GM21619 (cell line): Measurements from ENCODE around the gene ZFR.
"Not testable (repeated sequence)": the region's sequence is repeated elsewhere in the genome, so short reads cannot be mapped to it uniquely, and the experiment has no call there.

Experiments used
- ATAC-seq: cut with Tn5 transposase; IDR thresholded peaks from one replicate; pipeline ENCODE4 v1.9.1; 2021; ENCODE audit not compliant: unreplicated experiment

Gene ZFR

DNA sequence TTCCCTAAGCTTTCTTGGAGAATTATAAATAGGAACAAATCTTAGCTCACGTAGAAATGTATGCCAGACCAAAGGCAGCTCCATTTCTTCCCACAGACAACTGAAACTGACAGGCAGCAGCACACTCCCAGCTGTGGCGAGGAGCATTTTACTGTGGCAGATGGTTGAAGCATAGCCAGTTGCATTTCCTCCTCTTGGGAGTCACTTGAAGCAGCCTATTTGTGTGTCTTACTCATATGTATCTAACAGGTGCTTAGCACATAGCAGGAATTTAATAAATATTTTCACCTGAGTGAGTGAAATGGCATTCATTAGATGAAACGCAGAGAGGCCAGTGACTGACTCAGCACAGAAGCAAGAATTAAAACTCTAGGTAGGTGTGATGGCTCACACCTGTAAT lies 119.5 kb downstream of the ZFR start:
- ATAC-seq = peak; percentile 70

DNA sequence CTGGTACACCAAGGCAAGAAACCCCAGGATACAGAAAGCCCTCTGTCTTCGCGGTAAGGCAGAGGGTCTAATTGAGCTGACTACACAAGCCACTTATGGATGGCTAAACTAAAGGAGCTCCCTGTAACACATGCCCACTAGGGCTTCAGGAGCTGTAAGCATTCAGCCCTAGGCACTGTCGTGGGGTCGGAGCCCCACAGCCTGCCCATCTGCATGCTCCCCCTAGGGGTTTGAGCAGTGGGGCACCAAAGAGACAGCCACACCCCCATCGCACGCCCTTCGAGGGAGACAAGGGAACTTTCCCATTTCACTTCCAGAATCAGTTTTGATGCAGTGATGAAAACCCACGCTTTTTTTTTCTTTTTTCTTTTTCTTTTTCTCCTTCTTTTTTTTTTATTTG lies 120.8 kb downstream of the ZFR start:
- ATAC-seq = no peak

DNA sequence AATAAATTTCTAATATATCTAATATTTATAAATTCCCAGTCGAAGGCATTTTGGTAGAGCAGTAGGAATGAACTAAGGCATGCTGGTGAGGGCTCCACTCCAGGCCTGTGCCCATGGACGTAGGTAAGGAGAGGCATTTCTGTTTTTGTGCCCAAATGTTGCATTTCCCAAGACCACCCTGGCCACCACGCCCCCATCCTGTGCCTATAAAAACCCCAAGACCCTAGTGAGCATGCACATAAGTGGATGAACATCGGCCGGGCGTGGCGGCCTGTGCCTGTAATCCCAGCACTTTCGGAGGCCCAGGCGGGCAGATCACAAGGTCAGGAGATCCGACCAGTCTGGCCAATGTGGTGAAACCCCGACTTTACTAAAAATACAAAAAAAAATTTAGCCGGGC lies 121.7 kb downstream of the ZFR start:
- ATAC-seq = no peak

DNA sequence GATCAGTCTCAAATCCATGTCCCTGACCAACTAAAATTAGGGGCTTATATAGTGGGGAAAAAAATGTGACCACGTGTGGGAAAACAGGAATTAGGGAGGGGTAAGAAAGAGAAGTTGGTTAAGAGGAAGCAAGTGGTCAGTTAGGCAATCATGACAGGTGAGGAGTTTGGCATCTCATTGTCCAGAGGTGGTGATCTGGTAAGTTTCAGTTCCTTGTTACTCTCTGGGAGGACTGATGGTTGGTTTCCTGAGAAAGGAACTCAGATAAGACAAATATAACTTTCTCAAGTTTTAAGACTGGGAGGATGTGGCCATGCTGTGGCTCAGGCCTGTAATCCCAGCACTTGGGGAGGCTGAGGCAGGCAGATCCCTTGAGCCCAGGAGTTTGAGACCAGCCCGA lies 122.8 kb downstream of the ZFR start:
- not testable (repeated sequence) for ATAC-seq

DNA sequence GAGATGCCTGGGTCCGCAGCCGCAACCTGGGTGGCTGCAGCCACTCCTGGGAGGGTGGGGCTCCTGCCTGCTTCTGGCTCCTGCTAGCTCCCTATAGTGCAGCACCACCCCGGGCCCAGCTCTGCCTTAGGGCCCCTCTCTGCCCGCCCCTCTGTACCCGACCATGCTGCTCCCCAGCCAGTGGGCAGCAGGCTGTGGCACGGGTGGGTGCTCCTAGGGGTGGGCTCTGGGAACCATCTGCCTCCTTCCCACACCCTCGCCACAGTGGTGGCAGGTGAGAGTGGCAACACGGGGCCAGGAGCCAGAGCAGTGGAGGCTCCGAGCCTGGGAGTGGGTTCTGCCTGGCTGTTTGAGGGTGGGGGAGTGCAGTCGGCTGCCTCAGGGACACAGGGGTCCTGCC lies 124.0 kb downstream of the ZFR start:
- ATAC-seq = no peak

DNA sequence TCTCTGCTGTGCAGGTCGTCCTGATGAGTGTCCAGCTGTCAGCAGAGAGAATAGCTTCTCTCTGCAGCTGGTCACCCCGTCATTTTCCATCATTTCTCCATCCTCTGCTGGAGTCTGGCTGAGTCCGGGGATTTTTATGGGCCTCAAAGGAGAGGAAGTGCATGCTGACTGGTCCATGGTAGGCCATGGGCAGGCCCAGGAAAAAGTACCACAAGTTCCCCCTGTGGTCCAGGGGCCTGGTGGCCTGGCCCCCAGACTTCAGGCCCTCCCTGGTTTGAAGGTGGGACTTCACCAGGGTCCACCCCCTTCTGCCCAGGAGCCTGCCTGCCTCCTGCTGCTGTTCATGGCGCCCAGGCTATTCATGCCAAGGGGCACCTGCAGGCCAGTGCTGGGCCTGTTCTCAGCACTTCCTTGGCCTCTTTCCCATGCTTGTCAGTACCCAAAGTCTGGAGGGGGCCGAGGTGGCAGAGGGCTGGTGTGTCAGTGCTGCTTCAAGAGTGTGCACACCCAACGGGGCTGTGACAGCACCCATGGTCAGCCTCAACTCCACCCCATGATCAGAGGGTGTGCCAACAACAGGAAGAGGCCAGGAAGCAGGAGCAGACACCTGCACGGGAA lies 124.5 kb downstream of the ZFR start:
- ATAC-seq = no peak

DNA sequence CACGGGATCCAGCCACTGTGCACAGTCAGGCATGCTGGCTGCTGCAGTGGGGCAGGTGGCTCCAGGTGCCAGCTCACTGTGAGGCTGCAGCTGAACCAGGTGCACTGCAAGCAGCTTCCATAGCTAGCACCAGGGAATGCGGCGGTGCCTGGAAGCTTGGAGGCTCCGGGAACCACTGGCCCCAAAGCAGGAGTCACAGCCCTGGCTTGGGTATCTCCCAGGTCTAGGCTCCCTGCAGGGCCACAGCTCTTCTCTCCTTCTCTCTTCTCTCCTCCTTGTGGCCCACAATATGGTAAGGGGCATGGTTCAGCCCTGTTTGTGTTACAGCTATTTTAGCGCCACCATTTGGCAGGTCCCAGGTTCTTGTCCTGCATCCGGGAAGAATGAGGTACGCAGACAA lies 125.1 kb downstream of the ZFR start:
- ATAC-seq = no peak

DNA sequence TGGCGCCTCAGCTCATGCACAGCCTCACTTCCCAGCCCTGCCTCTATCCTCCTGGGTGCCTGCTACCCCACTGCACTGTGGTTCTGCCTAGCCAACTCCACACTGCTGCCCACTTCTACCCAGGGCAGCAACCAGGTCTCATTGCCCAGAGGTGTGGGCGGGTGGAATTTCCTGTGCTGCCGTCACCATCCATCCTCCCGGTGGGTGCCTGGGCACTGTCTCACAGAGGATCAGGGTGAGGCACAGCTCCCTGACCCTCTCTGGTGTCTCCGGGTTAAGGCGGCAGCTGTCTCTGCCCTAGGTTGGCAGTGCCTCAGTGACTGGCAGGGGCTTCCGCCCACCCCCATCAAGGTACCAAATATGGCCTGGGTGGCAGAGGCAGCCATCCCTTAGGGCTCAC lies 127.5 kb downstream of the ZFR start:
- ATAC-seq = no peak

DNA sequence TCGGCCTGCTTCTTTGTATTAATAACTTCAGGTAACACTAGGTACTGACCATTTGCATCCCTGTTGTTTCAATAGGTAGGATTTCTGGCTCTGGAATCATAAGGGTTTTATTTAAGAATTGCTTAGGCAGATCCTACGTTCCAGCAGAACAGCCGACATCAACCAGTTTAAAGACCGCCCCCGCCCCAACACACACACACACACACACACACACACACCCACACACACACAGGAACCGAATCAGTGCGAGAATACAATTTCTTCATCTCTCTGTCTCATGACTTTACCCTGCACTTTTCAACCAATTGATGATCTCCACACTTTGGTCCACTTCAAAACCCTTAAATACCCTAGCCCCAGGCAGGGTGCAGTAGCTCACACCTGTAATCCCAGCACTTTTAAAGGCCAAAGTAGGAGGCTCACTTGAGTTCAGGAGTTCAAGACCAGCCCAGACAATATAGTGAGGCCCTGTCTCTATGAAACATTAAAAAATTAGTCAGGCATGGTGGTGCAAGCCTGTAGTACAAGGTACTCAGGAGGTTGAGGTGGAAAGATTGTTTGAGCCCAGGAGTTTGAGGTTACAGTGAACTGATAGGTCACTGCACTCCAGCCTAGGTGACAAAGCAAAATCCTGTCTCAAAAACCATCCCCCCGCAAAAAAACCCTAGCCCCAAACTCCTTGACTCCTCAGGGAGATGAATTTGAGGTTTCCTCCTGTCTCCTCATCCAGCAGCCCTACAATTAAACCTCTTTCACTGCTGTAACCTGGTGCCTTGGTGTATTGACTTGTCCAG lies 129.1 kb downstream of the ZFR start:
- ATAC-seq = no peak

DNA sequence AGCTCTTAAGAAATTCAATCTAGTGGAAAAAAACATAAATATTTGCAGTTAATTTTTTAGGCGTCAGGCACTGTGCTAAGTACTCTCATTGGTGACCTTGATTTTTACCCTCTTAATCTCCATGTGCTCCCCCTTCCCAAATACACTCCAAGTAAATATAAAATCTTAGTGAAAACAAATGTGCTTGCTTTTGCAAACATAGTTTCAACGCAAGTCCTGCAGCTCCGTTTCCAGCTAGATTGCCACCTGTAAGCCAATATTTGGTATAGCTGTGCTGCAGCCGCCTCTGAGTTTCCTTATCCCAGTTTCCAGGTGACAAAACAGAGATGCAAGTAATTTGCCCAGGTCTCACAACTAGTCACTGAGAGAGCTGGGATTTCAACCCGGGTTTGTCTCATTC lies 129.9 kb downstream of the ZFR start:
- ATAC-seq = no peak

DNA sequence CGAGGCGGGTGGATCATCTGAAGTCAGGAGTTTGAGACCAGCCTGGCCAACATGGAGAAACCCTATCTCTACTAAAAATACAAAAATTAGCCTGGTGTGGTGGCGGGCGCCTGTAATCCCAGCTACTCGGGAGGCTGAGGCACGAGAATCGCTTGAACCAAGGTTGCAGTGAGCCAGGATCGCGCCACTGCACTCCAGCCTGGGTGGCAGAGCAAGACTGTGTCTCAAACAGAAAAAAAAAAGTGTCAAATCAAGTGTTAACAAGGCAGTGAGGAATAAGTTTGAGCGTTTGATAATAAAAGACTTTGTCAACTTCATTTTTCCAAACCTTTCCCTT lies 130.4 kb downstream of the ZFR start:
- ATAC-seq = not testable (repeated sequence)

DNA sequence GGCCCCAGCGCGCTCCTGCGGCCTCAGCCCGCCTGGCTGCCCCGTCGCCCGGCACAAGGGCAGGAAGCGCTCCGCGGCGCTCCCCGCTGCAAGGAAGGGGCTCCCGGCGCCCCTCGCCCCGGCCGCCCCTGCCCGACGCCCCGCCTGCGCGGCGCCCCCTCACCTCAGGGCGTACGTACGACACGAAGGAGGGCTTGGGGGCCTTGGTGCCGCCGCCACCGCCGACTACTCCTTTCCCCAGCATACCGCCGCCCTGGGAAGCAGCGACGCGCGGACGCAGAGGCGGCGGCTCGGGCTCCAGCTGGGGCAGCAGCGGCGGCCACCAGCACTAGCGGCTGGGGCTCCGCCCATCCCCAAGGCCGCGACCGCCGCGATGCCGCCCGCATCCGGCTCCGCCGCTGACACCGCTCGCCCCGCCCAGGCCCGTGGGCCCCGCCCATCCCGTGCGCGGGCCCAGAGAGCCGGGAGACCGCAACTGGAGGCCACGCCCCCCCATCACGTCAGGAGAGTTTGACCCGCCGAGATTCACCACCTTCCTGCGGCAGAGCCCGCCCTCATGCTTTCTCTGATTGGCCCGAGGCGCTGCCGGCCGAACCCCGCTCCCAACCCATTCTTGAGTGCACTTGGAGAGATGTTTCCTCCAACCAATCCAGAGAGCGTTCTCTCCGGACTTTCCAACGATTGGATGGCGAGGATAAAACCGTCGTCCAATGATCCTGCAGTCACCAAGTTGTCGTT lies 131.8 kb downstream of the ZFR start, which contains the start of gene MTMR12:
MTMR12 (minus strand) TSS at position 345 of the 738 bp plus-strand sequence; CDS start at position 244, 101 bp downstream.
- ATAC-seq = peak; percentile 92

DNA sequence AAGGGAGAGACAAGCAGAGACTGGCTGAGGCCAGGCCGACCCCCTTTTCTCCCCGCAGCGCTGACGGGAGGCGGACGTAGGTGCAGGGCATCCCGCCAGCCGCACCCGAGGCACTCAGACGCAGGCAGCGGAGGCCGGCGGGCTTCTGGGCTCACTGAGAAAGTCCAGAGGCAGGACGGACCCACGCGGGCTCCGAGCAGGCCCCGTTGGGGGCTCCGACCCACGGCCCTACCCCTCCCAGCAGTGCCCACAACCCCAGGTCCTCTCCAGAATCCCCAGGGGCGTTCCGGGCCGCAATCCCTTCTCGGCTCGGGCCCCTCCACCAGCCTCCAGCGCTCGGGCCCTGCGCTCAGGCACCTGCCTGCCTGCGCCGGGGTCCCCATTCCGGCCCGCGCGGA lies 132.3 kb downstream of the ZFR start:
- ATAC-seq = peak; percentile 22

DNA sequence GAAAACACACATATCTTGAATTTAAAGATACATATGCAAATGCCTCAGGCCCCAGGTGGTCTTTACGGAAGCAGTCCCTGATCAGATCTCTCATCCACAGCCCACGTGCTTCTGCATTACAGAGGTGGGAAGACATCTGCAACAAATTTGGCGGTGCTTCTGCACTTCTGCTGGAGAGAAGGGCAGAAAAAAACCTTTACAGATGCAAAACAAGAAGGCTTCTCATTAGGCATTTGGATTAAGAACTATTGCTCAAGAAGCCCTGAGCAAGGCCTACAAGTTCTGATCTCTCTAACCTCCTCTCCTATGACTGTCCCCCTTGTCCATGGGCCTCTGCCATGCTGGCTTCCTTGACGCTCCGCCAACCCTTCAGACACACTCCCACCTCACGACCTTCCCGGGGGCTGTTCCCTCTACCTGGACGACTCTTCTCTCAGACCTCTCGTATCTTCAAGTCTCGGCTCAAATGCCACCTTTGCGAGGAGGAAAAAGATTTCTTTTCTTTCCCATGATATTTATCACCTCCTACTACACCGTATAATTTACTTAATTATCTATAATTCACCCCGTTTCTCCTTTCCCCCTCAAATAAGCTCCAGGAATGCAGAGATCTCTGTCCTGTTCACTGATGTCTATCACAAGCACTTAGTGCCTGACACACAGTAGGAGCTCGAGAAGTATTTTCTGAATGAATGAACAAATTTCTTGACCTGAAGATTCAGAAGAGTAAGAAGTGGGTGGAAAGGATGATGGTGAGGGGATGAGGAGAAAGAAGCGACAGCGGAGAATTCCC lies 132.9 kb downstream of the ZFR start:
- ATAC-seq = no peak

DNA sequence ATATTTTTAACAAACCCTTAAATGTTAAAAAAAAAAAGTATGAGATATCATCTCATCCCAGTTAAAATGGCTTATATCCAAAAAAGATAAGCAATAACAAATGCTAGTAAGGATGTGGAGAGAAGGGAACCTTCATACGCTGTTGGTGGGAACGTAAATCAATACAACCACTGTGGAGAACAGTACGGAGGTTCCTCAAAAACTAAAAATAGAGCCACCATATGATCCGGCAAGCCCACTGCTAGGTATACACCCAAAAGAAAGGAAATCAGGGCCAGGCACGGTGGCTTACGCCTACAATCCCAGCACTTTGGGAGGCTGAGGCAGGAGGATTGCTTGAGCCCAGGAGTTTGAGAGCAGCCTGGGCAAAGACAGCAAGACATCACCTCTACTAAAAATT lies 134.8 kb downstream of the ZFR start:
- no peak for ATAC-seq

DNA sequence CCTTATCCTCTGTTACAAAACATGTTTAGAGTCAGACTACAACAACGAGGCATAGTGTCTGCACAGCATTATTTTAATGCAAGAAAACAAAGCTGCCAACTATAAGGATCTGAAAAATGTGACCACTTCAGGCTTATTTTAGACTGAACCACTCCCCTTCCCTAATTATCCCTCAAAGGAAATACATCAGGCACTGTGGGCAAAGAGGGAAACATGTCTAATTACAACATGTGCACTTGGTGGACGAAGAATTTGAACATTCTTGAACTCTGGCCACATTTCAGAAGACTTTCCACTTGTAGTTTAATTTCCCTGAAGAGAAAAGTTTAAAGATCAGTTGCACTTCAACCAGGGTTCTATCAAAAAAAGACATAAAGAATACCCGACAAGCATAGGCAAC lies 135.6 kb downstream of the ZFR start:
- no peak for ATAC-seq

DNA sequence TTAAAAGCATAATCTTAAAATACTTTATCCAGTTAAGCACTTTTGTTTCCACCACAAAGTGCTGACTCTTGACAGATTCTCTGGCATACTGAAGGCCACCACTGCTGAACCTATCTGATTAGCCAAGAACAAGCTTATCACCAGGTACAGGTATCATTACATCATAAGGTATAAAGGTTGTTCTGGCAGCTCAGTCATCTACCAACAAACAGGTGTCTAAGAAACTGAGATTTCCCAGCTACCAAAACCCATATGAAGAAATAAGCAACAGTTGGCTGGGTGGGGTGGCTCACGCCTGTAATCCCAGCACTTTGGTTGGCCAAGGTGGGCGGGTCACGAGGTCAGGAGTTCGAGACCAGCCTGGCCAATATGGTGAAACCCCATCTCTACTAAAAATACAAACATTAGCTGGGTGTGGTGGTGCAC lies 136.8 kb downstream of the ZFR start:
- no peak for ATAC-seq

DNA sequence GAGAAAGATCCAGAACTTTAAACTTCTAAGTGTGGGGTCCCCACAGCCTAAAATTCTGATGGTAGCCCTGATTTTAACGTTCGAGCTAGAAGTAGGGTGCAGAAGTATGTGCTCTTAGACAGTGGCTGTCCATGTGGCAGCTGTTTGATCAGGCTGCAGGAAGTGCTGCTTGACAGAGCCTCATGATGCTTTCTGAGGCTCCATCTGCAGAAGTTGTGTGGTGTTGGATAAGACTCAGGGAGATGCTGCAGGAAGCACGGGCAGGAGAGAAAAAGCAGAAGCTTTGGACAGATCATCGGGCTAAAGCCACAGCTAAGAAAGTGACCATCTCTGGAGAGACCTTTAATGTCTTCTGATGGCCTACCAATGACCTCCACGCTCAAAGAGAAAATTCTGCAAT lies 139.9 kb downstream of the ZFR start:
- no peak for ATAC-seq
